ENCODE measurements around the gene PIK3AP1.
"Not testable (repeated sequence)": the region's sequence is repeated elsewhere in the genome, so short reads cannot be mapped to it uniquely, and the experiment has no call there.

The PIK3AP1 gene

GRCh38 chr10:96684826-96685225, 35.5 kb downstream of the PIK3AP1 start:
- no peak for TF ChIP-seq CTCF (IDR thresholded peaks at IDR 0.05; ENCODE audit: low read depth, low read length, missing control alignments)
- H3K4me3 ChIP-seq (replicated peaks; ENCODE audit: low read depth, low read length) = no peak overlapping the region
- no peak for DNase-seq (ENCODE audit: extremely low read depth, low read depth)

- DNase-seq (ENCODE audit: extremely low read depth, low read depth) = no peak
Measured at GRCh38 chr10:96683710-96684109, 36.6 kb downstream of the PIK3AP1 start.

GRCh38 chr10:96683065-96683464, 37.2 kb downstream of the PIK3AP1 start:
- TF ChIP-seq CTCF (IDR thresholded peaks at IDR 0.05; ENCODE audit: low read depth, low read length, missing control alignments) = no peak
- no peak for DNase-seq (ENCODE audit: extremely low read depth, low read depth)
- no peak overlapping the region for H3K4me3 ChIP-seq (replicated peaks; ENCODE audit: low read depth, low read length)

More at GRCh38 chr10:96683710-96684109, 36.6 kb downstream of the PIK3AP1 start:
- no peak overlapping the region for H3K4me3 ChIP-seq (replicated peaks; ENCODE audit: low read depth, low read length)
- TF ChIP-seq CTCF (IDR thresholded peaks at IDR 0.05; ENCODE audit: low read depth, low read length, missing control alignments) = no peak

GRCh38 chr10:96681524-96681923, 38.8 kb downstream of the PIK3AP1 start:
- DNase-seq (ENCODE audit: extremely low read depth, low read depth) = no peak
- no peak overlapping the region for H3K4me3 ChIP-seq (replicated peaks; ENCODE audit: low read depth, low read length)
- TF ChIP-seq CTCF (IDR thresholded peaks at IDR 0.05; ENCODE audit: low read depth, low read length, missing control alignments) = no peak

- not testable (repeated sequence) for H3K4me3 ChIP-seq (replicated peaks; ENCODE audit: low read depth, low read length); DNase-seq (ENCODE audit: extremely low read depth, low read depth)
Measured at GRCh38 chr10:96680463-96680862, 39.9 kb downstream of the PIK3AP1 start.

GRCh38 chr10:96678725-96679124, 41.6 kb downstream of the PIK3AP1 start:
- H3K4me3 ChIP-seq (replicated peaks; ENCODE audit: low read depth, low read length) = no peak overlapping the region
- TF ChIP-seq CTCF (IDR thresholded peaks at IDR 0.05; ENCODE audit: low read depth, low read length, missing control alignments) = no peak
- no peak for DNase-seq (ENCODE audit: extremely low read depth, low read depth)

- no peak for TF ChIP-seq CTCF (IDR thresholded peaks at IDR 0.05; ENCODE audit: low read depth, low read length, missing control alignments)
- no peak overlapping the region for H3K4me3 ChIP-seq (replicated peaks; ENCODE audit: low read depth, low read length)
- DNase-seq (ENCODE audit: extremely low read depth, low read depth) = no peak
Measured at GRCh38 chr10:96676272-96677112, 43.8 kb downstream of the PIK3AP1 start.

Measured in HFF-Myc (cell line).